HG03571 (cell line): ENCODE data around the gene PARP1.
A peak's percentile ranks its signal among the peaks of the same experiment; 100 is the strongest.
"Not testable (repeated sequence)": the region's sequence is repeated elsewhere in the genome, so short reads cannot be mapped to it uniquely, and the experiment has no call there.

Experiments used
- ATAC-seq: cut with Tn5 transposase; IDR thresholded peaks from one replicate; pipeline ENCODE4 v1.9.1; 2021; ENCODE audit not compliant: unreplicated experiment

Gene PARP1

GRCh38 chr1:226407497-226408284 is at the start of gene PARP1:
PARP1 (minus strand) TSS chr1:226408093; CDS start chr1:226407929, 164 bp downstream.
- ATAC-seq = peak; percentile 73

- no peak for ATAC-seq
Observed at GRCh38 chr1:226457307-226457712, 49.4 kb upstream of the PARP1 start.

GRCh38 chr1:226455843-226456242 is 48.0 kb upstream of the PARP1 start:
- ATAC-seq = no peak

GRCh38 chr1:226454349-226454748 is 46.5 kb upstream of the PARP1 start:
- ATAC-seq = no peak

- ATAC-seq = no peak
Observed at GRCh38 chr1:226453015-226453704, 45.3 kb upstream of the PARP1 start.

- ATAC-seq = no peak
Observed at GRCh38 chr1:226450688-226451087, 42.8 kb upstream of the PARP1 start.

GRCh38 chr1:226449823-226450222 is 41.9 kb upstream of the PARP1 start:
- ATAC-seq = no peak

- ATAC-seq = no peak
Observed at GRCh38 chr1:226447932-226448665, 40.2 kb upstream of the PARP1 start.

- no peak for ATAC-seq
Observed at GRCh38 chr1:226446094-226446493, 38.2 kb upstream of the PARP1 start.

GRCh38 chr1:226444901-226445300 is 37.0 kb upstream of the PARP1 start:
- peak; percentile 99 for ATAC-seq

- no peak for ATAC-seq
Observed at GRCh38 chr1:226443439-226443838, 35.5 kb upstream of the PARP1 start.

GRCh38 chr1:226443033-226443432 is 35.1 kb upstream of the PARP1 start:
- no peak for ATAC-seq

GRCh38 chr1:226441629-226442028 is 33.7 kb upstream of the PARP1 start:
- ATAC-seq = no peak

GRCh38 chr1:226440512-226440911 is 32.6 kb upstream of the PARP1 start:
- ATAC-seq = no peak

- no peak for ATAC-seq
Observed at GRCh38 chr1:226438007-226438406, 30.1 kb upstream of the PARP1 start.

GRCh38 chr1:226436855-226437491 is 29.1 kb upstream of the PARP1 start:
- ATAC-seq = no peak

GRCh38 chr1:226436472-226436854 is 28.6 kb upstream of the PARP1 start:
- no peak for ATAC-seq

GRCh38 chr1:226433341-226433720 is 25.4 kb upstream of the PARP1 start:
- no peak for ATAC-seq

GRCh38 chr1:226432586-226433340 is 24.9 kb upstream of the PARP1 start:
- no peak for ATAC-seq

GRCh38 chr1:226431898-226432297 is 24.0 kb upstream of the PARP1 start:
- ATAC-seq = not testable (repeated sequence)
